C1 segment of cervical spinal cord (tissue), 14 donors: ENCODE results near the gene BMP8B.
A peak's percentile ranks its signal among the peaks of the same experiment; 100 is the strongest.
"Not testable (repeated sequence)": the region's sequence is repeated elsewhere in the genome, so short reads cannot be mapped to it uniquely, and the experiment has no call there.

ENCODE experiments used
- DNase-seq, 14 donors: peaks; one replicate each; lab custom pipeline; 2025; lab: John Stamatoyannopoulos, UW

The BMP8B gene

GRCh38 chr1:39788758-39789570, at the start of gene BMP8B:
Gene BMP8B, minus strand, starts transcription at chr1:39788865. Its CDS starts 380 bp downstream, at chr1:39788485.
- peak in 8 of 14 donors; percentile 4 to 61 (median 28) for DNase-seq

GRCh38 chr1:39836595-39837110, 48.0 kb upstream of the BMP8B start:
- no peak for DNase-seq

- DNase-seq, result no peak
Observed at GRCh38 chr1:39835935-39836594, 47.4 kb upstream of the BMP8B start.

GRCh38 chr1:39835110-39835509, 46.4 kb upstream of the BMP8B start:
- DNase-seq, result no peak

GRCh38 chr1:39833621-39834385, 45.1 kb upstream of the BMP8B start:
- no peak for DNase-seq

GRCh38 chr1:39833121-39833520, 44.5 kb upstream of the BMP8B start:
- no peak for DNase-seq

GRCh38 chr1:39832294-39832693, 43.6 kb upstream of the BMP8B start:
- no peak for DNase-seq

- DNase-seq, result no peak
Observed at GRCh38 chr1:39829791-39830533, 41.3 kb upstream of the BMP8B start.

GRCh38 chr1:39828734-39829133, 40.1 kb upstream of the BMP8B start:
- DNase-seq, result no peak

GRCh38 chr1:39828255-39828654, 39.6 kb upstream of the BMP8B start:
- DNase-seq, result not testable (repeated sequence)

GRCh38 chr1:39827201-39827600, 38.5 kb upstream of the BMP8B start:
- no peak for DNase-seq

GRCh38 chr1:39826583-39826982, 37.9 kb upstream of the BMP8B start:
- DNase-seq, result no peak

- no peak for DNase-seq
Observed at GRCh38 chr1:39825432-39825941, 36.8 kb upstream of the BMP8B start.

- DNase-seq, result not testable (repeated sequence)
Observed at GRCh38 chr1:39823450-39823849, 34.8 kb upstream of the BMP8B start.

- no peak for DNase-seq
Observed at GRCh38 chr1:39822146-39822545, 33.5 kb upstream of the BMP8B start.

- no peak for DNase-seq
Observed at GRCh38 chr1:39819091-39819812, 30.6 kb upstream of the BMP8B start.

GRCh38 chr1:39818482-39818881, 29.8 kb upstream of the BMP8B start:
- no peak for DNase-seq

GRCh38 chr1:39817091-39817932, 28.6 kb upstream of the BMP8B start:
- peak in 5 of 14 donors; percentile 2 to 29 (median 12) for DNase-seq

GRCh38 chr1:39816415-39817090, 27.9 kb upstream of the BMP8B start:
- DNase-seq, result peak in 10 of 14 donors; percentile 25 to 74 (median 52)
